HG03066 (cell line): ENCODE data around the gene ETV5.

ENCODE experiments used
- ATAC-seq: cut with Tn5 transposase; IDR thresholded peaks from one replicate; pipeline ENCODE4 v1.9.1; 2021; ENCODE audit warnings: low read depth; ENCODE audit not compliant: unreplicated experiment

The ETV5 gene

GRCh38 chr3:186124592-186124991, 15.7 kb upstream of the ETV5 start:
- ATAC-seq, result no peak

- no peak for ATAC-seq
These were observed 14.1 kb upstream of the ETV5 start for GRCh38 chr3:186123012-186123411.

DNA sequence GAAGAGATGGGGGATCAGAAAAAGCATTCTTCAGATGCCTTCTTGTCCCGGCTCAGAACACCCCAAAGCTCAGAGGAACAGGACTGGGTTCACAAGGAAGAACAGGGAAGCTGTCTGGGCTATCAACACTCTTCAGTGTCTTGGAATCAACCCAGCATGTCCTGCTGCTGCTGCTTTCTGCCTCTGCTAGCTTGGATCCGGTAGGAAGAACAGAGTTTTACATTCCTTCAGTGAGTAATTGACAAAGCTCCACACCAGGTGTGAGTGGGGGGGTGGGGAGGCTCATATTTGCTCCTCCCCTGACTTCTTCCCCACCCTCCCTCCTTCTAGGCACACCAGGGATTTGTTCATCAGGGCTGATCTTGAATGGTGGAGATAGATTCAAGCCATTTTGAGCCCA, 13.1 kb upstream of the ETV5 start:
- ATAC-seq, result no peak

- ATAC-seq, result no peak
These were observed 12.4 kb upstream of the ETV5 start for GRCh38 chr3:186121278-186121677.

- no peak for ATAC-seq
These were observed 10.6 kb upstream of the ETV5 start for GRCh38 chr3:186119499-186119898.

DNA sequence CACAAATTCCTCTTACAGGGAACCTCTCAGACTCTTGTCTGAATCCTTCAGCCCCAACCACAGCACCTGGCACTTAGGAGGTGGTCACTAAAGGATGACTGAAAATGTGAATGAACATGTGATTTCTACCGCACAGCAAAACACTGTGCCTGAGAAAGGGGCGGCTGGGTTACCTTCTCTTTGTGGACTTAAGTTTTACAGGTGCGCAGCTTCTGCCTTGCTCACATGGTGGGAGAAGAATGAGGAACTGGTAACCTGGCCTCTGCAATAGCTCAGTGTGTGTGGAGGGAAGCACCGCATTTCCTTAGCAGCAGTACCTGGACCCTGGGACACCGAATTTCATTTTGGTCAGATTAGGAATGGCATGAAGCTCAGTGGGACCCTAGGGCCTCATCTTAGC, 9.8 kb upstream of the ETV5 start:
- no peak for ATAC-seq

GRCh38 chr3:186117521-186118134, 8.7 kb upstream of the ETV5 start:
- no peak for ATAC-seq

- no peak for ATAC-seq
These were observed 6.5 kb upstream of the ETV5 start for GRCh38 chr3:186115239-186115996.

- no peak for ATAC-seq
These were observed 2.4 kb upstream of the ETV5 start for GRCh38 chr3:186110975-186111974.

GRCh38 chr3:186109897-186110803, 1.3 kb upstream of the ETV5 start:
- no peak for ATAC-seq

DNA sequence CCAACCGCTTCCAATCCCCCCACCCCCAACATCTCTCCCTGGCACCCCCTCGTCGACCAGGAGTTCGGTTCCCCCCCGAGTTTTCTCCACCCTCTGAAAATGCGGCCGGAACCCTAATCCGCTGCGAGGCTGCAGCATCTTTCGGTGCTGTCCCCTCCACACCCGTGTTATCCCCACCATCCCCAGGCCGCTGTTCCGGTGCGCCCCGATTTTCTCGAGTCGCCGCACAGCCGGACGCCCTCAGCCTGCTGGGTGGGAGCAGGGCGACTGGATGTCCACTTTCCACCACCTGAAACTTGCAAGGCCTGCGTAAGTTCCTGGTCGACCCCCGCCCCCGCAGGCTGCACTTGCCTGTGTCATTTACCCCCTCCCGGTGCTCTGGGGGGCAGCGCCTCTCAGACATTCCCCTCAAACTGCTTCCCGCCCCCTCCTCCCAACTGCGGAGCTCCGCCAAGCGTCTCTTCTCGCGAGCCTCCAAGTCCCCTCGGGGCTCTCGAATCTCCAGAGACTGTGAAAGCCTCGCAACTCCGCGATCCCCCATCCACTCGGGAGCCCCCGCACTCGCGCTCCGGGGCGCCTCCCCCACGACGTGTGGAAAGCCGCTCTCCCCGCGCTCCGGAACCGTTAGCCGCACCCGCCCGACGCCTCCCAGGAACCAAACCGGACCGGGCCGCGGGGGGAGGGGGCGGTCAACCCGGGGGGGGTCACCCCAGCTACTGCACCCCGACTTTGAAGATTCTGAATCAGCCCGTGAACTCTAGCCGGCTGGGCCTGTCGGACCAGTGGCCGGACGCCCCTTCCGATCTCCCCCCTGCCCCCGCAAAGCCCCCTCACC, 566 bp downstream of the ETV5 start:
- ATAC-seq, result no peak

DNA sequence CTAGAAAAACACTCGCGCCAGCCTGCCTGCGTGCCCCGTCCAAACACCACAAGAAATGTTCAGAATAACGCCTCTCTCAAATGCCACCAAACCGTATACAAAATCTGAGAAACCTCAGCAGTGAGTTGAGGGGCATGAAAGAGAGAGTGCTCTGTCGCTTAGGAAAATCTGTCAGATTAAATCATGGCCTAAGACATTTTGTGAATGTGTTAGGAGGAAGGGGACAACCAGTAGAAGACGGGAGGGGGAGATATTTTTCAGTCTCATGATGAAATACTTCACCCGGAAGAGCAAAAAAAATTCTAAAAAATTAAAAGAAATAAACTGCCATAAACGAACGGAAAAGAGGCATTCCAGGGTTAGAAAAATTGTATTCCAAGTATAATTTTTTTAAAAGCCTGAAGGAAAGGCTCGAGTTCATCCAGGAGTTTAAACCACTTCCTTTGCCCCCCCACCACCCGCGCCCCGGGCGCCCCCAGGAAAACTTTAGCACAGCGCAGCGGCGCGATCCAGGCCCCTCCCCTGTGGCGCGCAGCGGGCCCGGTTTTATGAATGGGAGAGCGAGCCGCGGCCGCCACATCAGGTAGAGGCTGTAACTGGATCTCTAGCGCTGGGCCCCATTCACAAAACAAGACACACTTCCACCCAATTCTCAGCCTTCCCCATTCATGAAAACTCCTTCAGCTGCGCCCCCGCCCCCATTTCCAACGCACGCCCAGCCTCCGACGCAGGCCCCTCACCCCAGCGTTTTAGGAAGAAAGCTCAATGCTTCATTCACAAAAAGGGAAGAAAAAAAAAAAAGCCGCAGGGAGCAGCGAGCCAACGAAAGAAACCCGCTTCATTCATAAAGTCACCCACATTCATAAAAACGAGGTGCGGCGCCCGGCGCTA, 1.4 kb downstream of the ETV5 start:
- ATAC-seq, result no peak

GRCh38 chr3:186105543-186105942, 3.3 kb downstream of the ETV5 start:
- ATAC-seq, result no peak

- ATAC-seq, result no peak
These were observed 6.2 kb downstream of the ETV5 start for GRCh38 chr3:186102687-186103086.

- no peak for ATAC-seq
These were observed 8.5 kb downstream of the ETV5 start for GRCh38 chr3:186100398-186100797.

DNA sequence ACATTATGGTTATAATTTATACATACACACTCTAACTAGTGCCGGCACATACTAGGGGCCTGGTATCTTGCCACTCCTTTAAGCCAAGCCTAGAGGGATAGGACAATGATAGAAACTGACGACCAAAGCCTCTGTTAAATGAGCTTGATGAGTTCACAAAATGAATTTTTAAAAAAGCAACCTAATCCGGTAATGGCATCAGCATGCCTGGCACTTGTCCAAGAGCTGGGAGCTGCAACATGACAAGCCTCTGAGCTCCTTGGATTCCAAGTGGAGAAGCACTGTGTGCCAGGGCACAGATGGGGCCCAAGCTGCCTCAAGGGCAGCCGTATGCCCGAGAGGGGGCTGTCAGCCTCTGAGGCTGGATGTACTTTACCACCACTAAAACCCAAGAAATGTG, 9.7 kb downstream of the ETV5 start:
- ATAC-seq, result no peak

DNA sequence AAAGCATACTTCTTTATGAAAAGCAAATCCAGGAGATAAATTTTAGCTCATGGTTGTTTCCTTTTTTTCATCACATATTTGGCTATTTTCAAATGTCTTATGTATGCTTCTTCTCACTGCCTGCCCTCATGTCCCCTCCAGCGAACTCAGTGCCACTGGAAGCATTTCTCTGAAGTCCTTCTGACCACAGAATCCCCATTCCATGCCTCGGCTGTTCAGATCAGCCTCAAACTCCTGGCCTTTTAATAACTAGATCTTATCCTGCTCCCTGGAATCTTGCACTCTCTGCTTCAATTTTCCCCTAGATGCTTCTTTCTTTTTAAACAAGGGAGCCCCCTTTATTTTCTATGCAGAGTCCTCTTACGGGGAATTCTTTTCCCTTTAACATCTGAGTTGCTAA, 10.1 kb downstream of the ETV5 start:
- ATAC-seq, result no peak

DNA sequence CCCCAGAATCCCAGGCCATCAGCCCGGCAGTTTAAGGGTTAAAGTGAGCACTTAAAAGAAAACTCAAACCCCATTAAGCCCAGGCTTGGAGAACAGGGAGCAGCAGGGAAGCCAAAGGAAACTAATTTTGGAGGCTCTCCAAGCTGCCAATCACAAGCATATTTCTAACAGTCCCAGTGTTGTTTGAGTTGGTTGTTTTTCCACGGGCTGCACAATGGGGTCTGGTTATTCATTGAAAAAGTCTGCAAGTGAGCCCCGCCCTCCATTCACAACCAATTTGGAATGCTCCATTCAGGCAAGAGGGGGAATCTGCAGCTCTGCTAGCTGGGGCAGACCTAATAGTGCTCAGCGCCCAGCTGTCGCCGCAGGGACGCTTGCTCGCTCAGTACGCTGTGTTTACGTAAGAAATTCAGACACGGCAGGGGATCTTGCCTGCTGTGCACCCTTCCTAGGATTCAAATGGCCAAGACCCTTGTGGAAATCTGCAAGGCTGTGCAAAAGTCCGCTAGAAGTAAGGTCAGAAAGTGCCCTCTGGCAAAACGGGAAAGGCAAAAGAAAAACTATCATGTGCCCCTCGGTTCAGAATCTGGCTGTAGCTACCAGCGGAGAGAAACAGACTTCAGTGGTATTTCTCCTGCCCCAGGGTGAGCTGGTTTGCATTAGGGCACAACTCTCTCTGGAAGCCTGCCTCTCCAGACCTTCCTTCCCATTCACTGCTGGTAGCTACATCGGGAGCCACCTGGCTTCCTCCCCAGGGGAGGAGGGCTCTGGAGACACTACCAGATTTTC, 11.0 kb downstream of the ETV5 start:
- no peak for ATAC-seq
